ENCODE data around the gene NXPH1.

DNA sequence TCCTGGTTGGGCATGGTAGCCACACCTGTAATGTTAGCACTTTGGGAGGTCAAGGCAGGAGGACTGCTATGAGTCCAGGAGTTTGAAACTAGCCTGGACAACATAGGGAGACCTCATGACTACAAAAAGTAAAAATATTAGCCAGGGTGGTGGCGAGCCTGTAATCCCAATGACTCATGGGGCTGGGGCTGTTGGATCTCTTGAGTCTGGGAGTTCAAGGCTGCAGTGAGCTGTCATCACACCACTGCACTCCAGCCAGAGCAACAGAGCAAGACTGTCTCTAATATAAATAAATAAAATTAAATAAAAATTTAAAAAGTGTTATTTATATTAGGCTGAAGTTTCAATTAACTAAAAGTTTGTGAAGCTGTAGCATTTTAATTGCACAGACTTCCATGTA lies 207.3 kb downstream of the NXPH1 start:
- TF ChIP-seq, protein P1, sequence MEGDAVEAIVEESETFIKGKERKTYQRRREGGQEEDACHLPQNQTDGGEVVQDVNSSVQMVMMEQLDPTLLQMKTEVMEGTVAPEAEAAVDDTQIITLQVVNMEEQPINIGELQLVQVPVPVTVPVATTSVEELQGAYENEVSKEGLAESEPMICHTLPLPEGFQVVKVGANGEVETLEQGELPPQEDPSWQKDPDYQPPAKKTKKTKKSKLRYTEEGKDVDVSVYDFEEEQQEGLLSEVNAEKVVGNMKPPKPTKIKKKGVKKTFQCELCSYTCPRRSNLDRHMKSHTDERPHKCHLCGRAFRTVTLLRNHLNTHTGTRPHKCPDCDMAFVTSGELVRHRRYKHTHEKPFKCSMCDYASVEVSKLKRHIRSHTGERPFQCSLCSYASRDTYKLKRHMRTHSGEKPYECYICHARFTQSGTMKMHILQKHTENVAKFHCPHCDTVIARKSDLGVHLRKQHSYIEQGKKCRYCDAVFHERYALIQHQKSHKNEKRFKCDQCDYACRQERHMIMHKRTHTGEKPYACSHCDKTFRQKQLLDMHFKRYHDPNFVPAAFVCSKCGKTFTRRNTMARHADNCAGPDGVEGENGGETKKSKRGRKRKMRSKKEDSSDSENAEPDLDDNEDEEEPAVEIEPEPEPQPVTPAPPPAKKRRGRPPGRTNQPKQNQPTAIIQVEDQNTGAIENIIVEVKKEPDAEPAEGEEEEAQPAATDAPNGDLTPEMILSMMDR (IDR thresholded peaks at IDR 0.05), result no peak
- TF ChIP-seq POLR2A (IDR thresholded peaks at IDR 0.05), result no peak
